Measurements from ENCODE around the gene RABIF. TPM values are rescaled to one million over a fixed set of nuclear protein-coding genes. Genes with fewer than 3 reads are reported as not detected.

Gene RABIF
- total and polyA plus RNA-seq, 10 donors: 5.9 to 11.5 (median 9.2) TPM

GRCh38 chr1:202852163-202852904 is 36.6 kb downstream of the RABIF start:
- no peaks in the 10 kb centered on the region for H3K36me3 ChIP-seq
- 58 to 74% (median 63%) methylated on average over 13 to 15 of the region's 15 CpGs for WGBS, 5 donors
- peaks cover 0 to 22% (median 0%) of the 10 kb centered on the region in 6 donors for H3K4me1 ChIP-seq
- peak in 8 of 11 experiments; percentile 14 to 60 (median 34) for TF ChIP-seq CTCF (IDR thresholded peaks at IDR 0.05 in 8 of 11, conservative IDR thresholded peaks at IDR 0.05 in 3 of 11)
- TF ChIP-seq POLR2AphosphoS5 (IDR thresholded peaks at IDR 0.05): no peak
- no peak for TF ChIP-seq POLR2A (IDR thresholded peaks at IDR 0.05)
- no peaks in the 10 kb centered on the region for H3K27me3 ChIP-seq (replicated peaks in 1 of 7)
- intact Hi-C loops (cut with DNase I; ENCODE audit: low total_unique reads): no loop called here
- no peak overlapping the region for H3K27ac ChIP-seq
- H3K9me3 ChIP-seq: no peaks in the 10 kb centered on the region
- no peak for DNase-seq
- H3K4me3 ChIP-seq: no peak overlapping the region

GRCh38 chr1:202850593-202851362 is 38.2 kb downstream of the RABIF start:
- WGBS, 5 donors: 80 to 95% (median 82%) methylated on average over 6 to 7 of the region's 7 CpGs
- peaks cover 0 to 6% (median 0%) of the 10 kb centered on the region in 6 donors for H3K4me1 ChIP-seq
- no peaks in the 10 kb centered on the region for H3K36me3 ChIP-seq
- H3K27me3 ChIP-seq (replicated peaks in 1 of 7): no peaks in the 10 kb centered on the region
- intact Hi-C loops (cut with DNase I; ENCODE audit: low total_unique reads): no loop called here
- no peak for DNase-seq
- H3K9me3 ChIP-seq: no peaks in the 10 kb centered on the region
- peak overlapping the region in 2 of 8 donors; percentile 1 to 41 for H3K27ac ChIP-seq
- no peak overlapping the region for H3K4me3 ChIP-seq
- TF ChIP-seq CTCF (IDR thresholded peaks at IDR 0.05 in 8 of 11, conservative IDR thresholded peaks at IDR 0.05 in 3 of 11) (no peak), POLR2A (IDR thresholded peaks at IDR 0.05) (no peak), POLR2AphosphoS5 (IDR thresholded peaks at IDR 0.05) (no peak)

GRCh38 chr1:202848191-202848542 is 40.8 kb downstream of the RABIF start:
- Histone ChIP-seq H3K4me3 (no peak overlapping the region), H3K9me3 (no peaks in the 10 kb centered on the region), H3K36me3 (no peaks in the 10 kb centered on the region), H3K4me1 (peaks cover 0 to 5% (median 0%) of the 10 kb centered on the region in 6 donors), H3K27me3 (replicated peaks in 1 of 7) (no peaks in the 10 kb centered on the region), H3K27ac (peak overlapping the region in 1 of 8 donors; percentile 18)
- no peak for TF ChIP-seq POLR2AphosphoS5 (IDR thresholded peaks at IDR 0.05)
- TF ChIP-seq POLR2A (IDR thresholded peaks at IDR 0.05): no peak
- no peak for TF ChIP-seq CTCF (IDR thresholded peaks at IDR 0.05 in 8 of 11, conservative IDR thresholded peaks at IDR 0.05 in 3 of 11)
- no peak for DNase-seq
- WGBS, 5 donors: 19 to 43% (median 39%) methylated on average over 2 of the region's 2 CpGs
- intact Hi-C loops (cut with DNase I; ENCODE audit: low total_unique reads): no loop called here

- WGBS, 5 donors: 76 to 92% (median 81%) methylated on average over 6 of the region's 6 CpGs
- Histone ChIP-seq H3K27ac (no peak overlapping the region), H3K9me3 (no peaks in the 10 kb centered on the region), H3K4me1 (peaks cover 0 to 4% (median 0%) of the 10 kb centered on the region in 6 donors), H3K27me3 (replicated peaks in 1 of 7) (no peaks in the 10 kb centered on the region), H3K4me3 (no peak overlapping the region), H3K36me3 (no peaks in the 10 kb centered on the region)
- TF ChIP-seq POLR2AphosphoS5 (IDR thresholded peaks at IDR 0.05) (no peak), POLR2A (IDR thresholded peaks at IDR 0.05) (no peak), CTCF (IDR thresholded peaks at IDR 0.05 in 8 of 11, conservative IDR thresholded peaks at IDR 0.05 in 3 of 11) (no peak)
- DNase-seq: no peak
- intact Hi-C loops (cut with DNase I; ENCODE audit: low total_unique reads): no loop called here
Measured at GRCh38 chr1:202844935-202845334, 44.0 kb downstream of the RABIF start.

Measured in spleen (tissue), 11 donors.